Gastrocnemius medialis (tissue), 4 donors: Measurements from ENCODE around the gene SFT2D1. TPM values are rescaled to one million over a fixed set of nuclear protein-coding genes. Genes with fewer than 3 reads are reported as not detected.
"Not testable (repeated sequence)": the region's sequence is repeated elsewhere in the genome, so short reads cannot be mapped to it uniquely, and the experiment has no call there.

Experiments
- ATAC-seq, 2 donors: fragments of 150-250 bp; one replicate each; pipeline ENCODE4 v1.9.1; 2016
- DNase-seq, 2 donors: peaks; one replicate each; pipeline ENCODE4 v3.0.0-alpha.2; 2019
- H3K27ac ChIP-seq, 4 donors: fragments of 200-600 bp; sonication (generic); 1 replicate in 1 of 4; 2 replicates in 3 of 4; pipeline ENCODE4 v1.5.1; 2016 to 2018; ENCODE audit warnings: mild to moderate bottlenecking in 2 of 4, moderate library complexity in 1 of 4
- H3K27me3 ChIP-seq, 3 donors: fragments of 200-600 bp; sonication (generic) in 2 of 3; 1 replicate in 1 of 3; 2 replicates in 2 of 3; pipeline versions ENCODE4 v1.5.1 to v1.6.0; 2016 to 2019; ENCODE audit warnings: mild to moderate bottlenecking in 1 of 3, moderate library complexity in 1 of 3
- H3K36me3 ChIP-seq, 2 donors: fragments of 200-600 bp; sonication (generic) in 1 of 2; one replicate each; pipeline ENCODE4 v1.5.1; 2017 to 2018
- H3K4me1 ChIP-seq, 2 donors: fragments of 200-600 bp; sonication (generic) in 1 of 2; one replicate each; pipeline ENCODE4 v1.5.1; 2016 to 2017; ENCODE audit warnings: mild to moderate bottlenecking in 2 of 2
- H3K4me3 ChIP-seq, 4 donors: fragments of 200-600 bp; sonication (generic) in 3 of 4; 1 replicate in 1 of 4; 2 replicates in 3 of 4; pipeline ENCODE4 v1.5.1; 2016 to 2019; ENCODE audit warnings: mild to moderate bottlenecking in 2 of 4
- H3K9me3 ChIP-seq, 3 donors: fragments of 200-600 bp; sonication (generic) in 2 of 3; 1 replicate in 1 of 3; 2 replicates in 2 of 3; pipeline ENCODE4 v1.5.1; 2016 to 2019
- POLR2A ChIP-seq, 2 donors: fragments of 450-650 bp; IDR thresholded peaks; one replicate each; pipeline ENCODE4 v1.6.1; 2017; ENCODE audit warnings: antibody characterized with exemption in 2 of 2, mild to moderate bottlenecking in 2 of 2, moderate library complexity in 2 of 2
- in situ Hi-C, 4 donors: fragments of 200-750 bp; cut with MboI; loops; one replicate each; pipeline versions ENCODE4 v1.15.0 to v1.8.0; 2017; ENCODE audit warnings: low sequenced_read_pairs in 4 of 4
- intact Hi-C: fragments of 100-400 bp; cut with DNase I; formaldehyde crosslinking; loops from one replicate; pipeline ENCODE4 v1.15.1; 2023; ENCODE audit warnings: low total_unique reads
- total RNA-seq, 4 donors: library from RNA; depleted of rRNA; stranded (reverse); fragments of >200 nt; gene quantifications; one replicate each; pipeline versions ENCODE4 v1.1.0 to v1.2.3, GENCODE V29; 2016
- TF ChIP-seq, protein P1 (sequence below), 5 experiments: fragments of 450-650 bp in 3 of 5; fragments of 200-600 bp in 2 of 5; sonication (generic) in 2 of 5; IDR thresholded peaks in 4 of 5; conservative IDR thresholded peaks in 1 of 5; 1 replicate in 4 of 5; 2 replicates in 1 of 5; pipeline ENCODE4 v1.5.1; 2016 to 2019; ENCODE audit warnings: antibody characterized with exemption in 5 of 5, mild to moderate bottlenecking in 3 of 5, moderate library complexity in 3 of 5

The SFT2D1 gene
- total RNA-seq, 4 donors from 2014 or later, result 14.1 to 29.0 (median 16.8) TPM

DNA sequence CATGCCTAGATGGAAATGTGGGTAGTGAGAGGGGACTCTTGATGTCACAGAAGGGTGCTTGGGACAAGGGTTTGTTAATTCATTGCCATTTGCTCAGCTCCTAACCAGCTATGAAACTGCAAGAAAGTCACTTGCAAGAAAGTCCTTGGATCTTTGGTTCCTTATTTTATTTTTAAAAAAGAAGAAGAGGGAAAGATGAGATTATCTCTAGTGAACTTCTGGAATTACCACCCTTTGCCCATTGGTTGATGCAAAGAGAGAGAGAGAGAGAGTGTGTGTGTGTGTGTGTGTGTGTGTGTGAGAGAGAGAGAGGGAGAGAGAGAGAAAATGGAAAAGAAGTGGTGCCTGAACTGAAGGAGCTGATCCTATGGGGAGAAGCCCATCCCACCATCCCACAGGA lies 4.6 kb upstream of the SFT2D1 start:
- ATAC-seq, result no peak
- Histone ChIP-seq H3K9me3 (no peaks in the 10 kb centered on the region), H3K4me1 (peaks cover 6 to 11% of the 10 kb centered on the region in 2 donors), H3K36me3 (no peaks in the 10 kb centered on the region), H3K4me3 (no peak overlapping the region), H3K27me3 (no peaks in the 10 kb centered on the region), H3K27ac (no peak overlapping the region)
- TF ChIP-seq, protein P1, sequence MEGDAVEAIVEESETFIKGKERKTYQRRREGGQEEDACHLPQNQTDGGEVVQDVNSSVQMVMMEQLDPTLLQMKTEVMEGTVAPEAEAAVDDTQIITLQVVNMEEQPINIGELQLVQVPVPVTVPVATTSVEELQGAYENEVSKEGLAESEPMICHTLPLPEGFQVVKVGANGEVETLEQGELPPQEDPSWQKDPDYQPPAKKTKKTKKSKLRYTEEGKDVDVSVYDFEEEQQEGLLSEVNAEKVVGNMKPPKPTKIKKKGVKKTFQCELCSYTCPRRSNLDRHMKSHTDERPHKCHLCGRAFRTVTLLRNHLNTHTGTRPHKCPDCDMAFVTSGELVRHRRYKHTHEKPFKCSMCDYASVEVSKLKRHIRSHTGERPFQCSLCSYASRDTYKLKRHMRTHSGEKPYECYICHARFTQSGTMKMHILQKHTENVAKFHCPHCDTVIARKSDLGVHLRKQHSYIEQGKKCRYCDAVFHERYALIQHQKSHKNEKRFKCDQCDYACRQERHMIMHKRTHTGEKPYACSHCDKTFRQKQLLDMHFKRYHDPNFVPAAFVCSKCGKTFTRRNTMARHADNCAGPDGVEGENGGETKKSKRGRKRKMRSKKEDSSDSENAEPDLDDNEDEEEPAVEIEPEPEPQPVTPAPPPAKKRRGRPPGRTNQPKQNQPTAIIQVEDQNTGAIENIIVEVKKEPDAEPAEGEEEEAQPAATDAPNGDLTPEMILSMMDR (IDR thresholded peaks at IDR 0.05 in 4 of 5, conservative IDR thresholded peaks at IDR 0.05 in 1 of 5), result no peak
- TF ChIP-seq POLR2A (IDR thresholded peaks at IDR 0.05), result no peak
- no peak for DNase-seq
- intact Hi-C loops (no loop called here), in situ Hi-C loops (no loop called here)

- Histone ChIP-seq H3K9me3 (no peaks in the 10 kb centered on the region), H3K27ac (no peak overlapping the region), H3K4me3 (no peak overlapping the region), H3K27me3 (no peaks in the 10 kb centered on the region), H3K36me3 (no peaks in the 10 kb centered on the region), H3K4me1 (peaks cover 11% of the 10 kb centered on the region in 2 donors)
- DNase-seq, result no peak
- no peak for ATAC-seq
- TF ChIP-seq, protein P1 (IDR thresholded peaks at IDR 0.05 in 4 of 5, conservative IDR thresholded peaks at IDR 0.05 in 1 of 5), result no peak
- TF ChIP-seq POLR2A (IDR thresholded peaks at IDR 0.05), result no peak
- intact Hi-C loops, result no loop called here
- in situ Hi-C loops, result no loop called here
Measured at GRCh38 chr6:166346449-166346848, 4.1 kb upstream of the SFT2D1 start.

GRCh38 chr6:166345672-166346071 lies 3.3 kb upstream of the SFT2D1 start:
- H3K4me3 ChIP-seq, H3K27me3 ChIP-seq, DNase-seq, intact Hi-C loops, in situ Hi-C loops, H3K36me3 ChIP-seq, H3K27ac ChIP-seq, ATAC-seq, H3K9me3 ChIP-seq: not testable (repeated sequence)
- H3K4me1 ChIP-seq, result peaks cover 14 to 16% of the 10 kb centered on the region in 2 donors

DNA sequence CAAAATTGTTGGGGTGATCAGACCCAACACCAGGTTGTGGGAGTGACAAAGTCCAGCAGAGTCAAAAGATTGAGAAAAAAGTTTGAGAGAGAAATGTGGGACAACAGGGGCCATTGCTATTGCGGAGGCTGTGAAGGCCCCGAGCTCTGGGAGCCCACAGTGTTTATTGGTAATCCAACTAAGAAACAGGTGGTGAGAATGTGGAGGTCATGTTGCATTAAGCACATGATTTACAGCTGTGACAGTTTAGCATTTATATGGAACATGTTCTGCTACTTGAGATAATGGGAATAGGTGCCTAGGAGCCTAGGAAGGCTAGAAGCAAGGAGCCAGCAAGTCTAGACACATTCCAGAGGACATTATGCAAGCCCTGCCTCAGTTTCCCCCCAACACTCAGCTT lies 2.6 kb upstream of the SFT2D1 start:
- H3K4me3 ChIP-seq, ATAC-seq, intact Hi-C loops, DNase-seq, H3K27ac ChIP-seq, H3K9me3 ChIP-seq, H3K27me3 ChIP-seq, H3K36me3 ChIP-seq, in situ Hi-C loops: not testable (repeated sequence)
- H3K4me1 ChIP-seq, result peaks cover 14 to 21% of the 10 kb centered on the region in 2 donors

DNA sequence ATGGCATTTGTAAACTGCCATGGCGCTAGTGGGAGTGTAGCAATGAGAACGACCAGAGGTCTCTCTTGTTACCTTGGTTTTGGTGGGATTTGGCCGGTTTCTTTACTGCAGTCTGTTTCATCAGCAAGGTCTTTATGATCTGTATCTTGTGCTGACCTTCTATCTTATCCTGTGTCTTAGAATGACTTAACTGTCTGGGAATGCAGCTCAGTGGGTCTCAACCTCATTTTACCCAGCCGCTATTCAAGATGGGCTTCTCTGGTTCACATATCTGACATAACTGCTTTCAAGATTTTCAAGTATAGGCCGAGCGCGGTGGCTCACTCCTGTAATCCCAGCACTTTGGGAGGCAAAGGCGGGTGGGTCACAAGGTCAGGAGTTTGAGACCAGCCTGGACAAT lies 1.9 kb upstream of the SFT2D1 start:
- Histone ChIP-seq H3K4me1 (peaks cover 14 to 23% of the 10 kb centered on the region in 2 donors), H3K36me3 (no peaks in the 10 kb centered on the region), H3K9me3 (no peaks in the 10 kb centered on the region), H3K27ac (no peak overlapping the region), H3K27me3 (no peaks in the 10 kb centered on the region), H3K4me3 (no peak overlapping the region)
- no peak for DNase-seq
- TF ChIP-seq, protein P1 (IDR thresholded peaks at IDR 0.05 in 4 of 5, conservative IDR thresholded peaks at IDR 0.05 in 1 of 5), result no peak
- no peak for TF ChIP-seq POLR2A (IDR thresholded peaks at IDR 0.05)
- intact Hi-C loops (no loop called here), in situ Hi-C loops (no loop called here)
- ATAC-seq, result no peak

DNA sequence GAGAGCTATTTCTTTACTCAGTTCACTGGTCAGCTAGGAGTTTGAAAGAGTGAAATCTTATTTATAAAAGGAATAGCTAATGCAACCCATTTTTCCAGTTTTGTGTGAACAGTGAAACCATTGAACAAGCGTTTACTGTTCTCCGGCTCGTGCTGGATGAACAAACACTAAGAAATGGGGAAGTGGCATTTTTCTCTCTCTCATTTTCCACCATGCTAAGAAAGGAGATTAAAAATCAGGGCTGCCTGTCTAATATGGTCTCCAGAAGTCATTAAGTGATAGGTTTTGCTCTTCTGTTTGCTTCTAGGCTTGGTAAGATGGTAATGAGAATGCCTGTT lies 774 bp upstream of the SFT2D1 start:
- ATAC-seq (no peak), DNase-seq (no peak)
- Histone ChIP-seq H3K4me3 (peak overlapping the region; percentile 91 to 100 (median 94)), H3K9me3 (no peaks in the 10 kb centered on the region), H3K4me1 (peaks cover 14 to 23% of the 10 kb centered on the region in 2 donors), H3K27ac (peak overlapping the region; percentile 81 to 96 (median 92)), H3K27me3 (no peaks in the 10 kb centered on the region), H3K36me3 (no peaks in the 10 kb centered on the region)
- in situ Hi-C loops, result no loop called here
- intact Hi-C loops, result no loop called here
- TF ChIP-seq, protein P1 (IDR thresholded peaks at IDR 0.05 in 4 of 5, conservative IDR thresholded peaks at IDR 0.05 in 1 of 5), result no peak
